ENCODE results near the gene IMMP1L.

- peak in 11 of 12 donors; percentile 12 to 46 (median 30) for TF ChIP-seq CTCF (IDR thresholded peaks at IDR 0.05)
- TF ChIP-seq POLR2A (IDR thresholded peaks at IDR 0.05), result no peak
Observed at GRCh38 chr11:31487848-31488247, 21.6 kb downstream of the IMMP1L start.

Measured in heart left ventricle (tissue), 13 donors.